Measurements from ENCODE around the gene HACE1.

HACE1 gene

GRCh38 chr6:104699593-104700329 is 160.0 kb downstream of the HACE1 start:
- TF ChIP-seq ZNF274 (IDR thresholded peaks at IDR 0.05; ENCODE audit: low read depth, low read length) = no peak
- H3K4me3 ChIP-seq (ENCODE audit: low read length) = no peak overlapping the region

DNA sequence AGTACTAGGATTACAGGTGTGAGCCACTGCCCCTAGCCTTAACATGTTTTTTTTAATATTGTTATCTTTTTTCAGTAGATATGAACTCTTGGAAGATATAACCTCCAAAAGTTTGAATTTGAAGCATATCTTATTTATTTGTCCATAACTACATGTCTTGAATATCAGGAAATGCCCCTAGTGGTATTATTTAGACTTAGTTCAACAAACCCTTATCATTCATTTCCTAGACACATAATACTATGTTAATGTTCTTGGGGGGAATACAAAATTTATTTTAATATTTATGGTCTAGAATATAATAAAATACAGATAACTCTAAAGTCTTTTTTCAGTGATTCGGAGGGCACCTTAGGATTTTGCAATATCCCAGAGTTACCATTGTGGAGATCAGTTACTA is 160.7 kb downstream of the HACE1 start:
- H3K4me3 ChIP-seq (ENCODE audit: low read length) = no peak overlapping the region
- TF ChIP-seq ZNF274 (IDR thresholded peaks at IDR 0.05; ENCODE audit: low read depth, low read length) = no peak

DNA sequence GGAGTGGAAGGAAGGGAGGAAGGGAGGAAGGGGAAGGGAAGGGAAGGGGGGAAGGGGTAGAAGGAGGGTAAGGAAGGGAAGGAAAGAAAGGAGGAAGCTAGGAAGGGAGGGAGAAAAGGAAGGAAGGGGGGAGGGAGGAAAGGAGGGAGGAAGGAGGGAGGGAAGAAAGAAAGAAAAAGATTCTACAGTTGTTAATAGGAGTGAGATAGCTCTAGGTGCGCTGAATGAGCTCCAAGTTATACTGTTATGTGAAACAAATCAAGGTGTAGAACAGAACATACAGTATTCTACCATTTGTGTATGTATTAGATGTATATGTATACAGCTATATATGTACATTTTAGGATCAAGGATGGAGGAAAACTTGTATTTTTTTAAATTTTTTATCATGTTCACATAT is 167.7 kb downstream of the HACE1 start:
- no peak for TF ChIP-seq ZNF274 (IDR thresholded peaks at IDR 0.05; ENCODE audit: low read depth, low read length)
- no peak overlapping the region for H3K4me3 ChIP-seq (ENCODE audit: low read length)

GRCh38 chr6:104689551-104690205 is 170.0 kb downstream of the HACE1 start:
- H3K4me3 ChIP-seq (ENCODE audit: low read length) = no peak overlapping the region
- no peak for TF ChIP-seq ZNF274 (IDR thresholded peaks at IDR 0.05; ENCODE audit: low read depth, low read length)

- H3K4me3 ChIP-seq (ENCODE audit: low read length) = no peak overlapping the region
- TF ChIP-seq ZNF274 (IDR thresholded peaks at IDR 0.05; ENCODE audit: low read depth, low read length) = no peak
Observed at GRCh38 chr6:104688283-104688969, 171.3 kb downstream of the HACE1 start.

GRCh38 chr6:104686550-104687175 is 173.1 kb downstream of the HACE1 start:
- H3K4me3 ChIP-seq (ENCODE audit: low read length) = no peak overlapping the region
- TF ChIP-seq ZNF274 (IDR thresholded peaks at IDR 0.05; ENCODE audit: low read depth, low read length) = no peak

GRCh38 chr6:104685871-104686549 is 173.7 kb downstream of the HACE1 start:
- TF ChIP-seq ZNF274 (IDR thresholded peaks at IDR 0.05; ENCODE audit: low read depth, low read length) = no peak

GRCh38 chr6:104684911-104685415 is 174.8 kb downstream of the HACE1 start:
- no peak for TF ChIP-seq ZNF274 (IDR thresholded peaks at IDR 0.05; ENCODE audit: low read depth, low read length)
- no peak overlapping the region for H3K4me3 ChIP-seq (ENCODE audit: low read length)

More at GRCh38 chr6:104685871-104686549, 173.7 kb downstream of the HACE1 start:
- no peak overlapping the region for H3K4me3 ChIP-seq (ENCODE audit: low read length)

- no peak for TF ChIP-seq ZNF274 (IDR thresholded peaks at IDR 0.05; ENCODE audit: low read depth, low read length)
- no peak overlapping the region for H3K4me3 ChIP-seq (ENCODE audit: low read length)
Observed at GRCh38 chr6:104683809-104684208, 175.9 kb downstream of the HACE1 start.

DNA sequence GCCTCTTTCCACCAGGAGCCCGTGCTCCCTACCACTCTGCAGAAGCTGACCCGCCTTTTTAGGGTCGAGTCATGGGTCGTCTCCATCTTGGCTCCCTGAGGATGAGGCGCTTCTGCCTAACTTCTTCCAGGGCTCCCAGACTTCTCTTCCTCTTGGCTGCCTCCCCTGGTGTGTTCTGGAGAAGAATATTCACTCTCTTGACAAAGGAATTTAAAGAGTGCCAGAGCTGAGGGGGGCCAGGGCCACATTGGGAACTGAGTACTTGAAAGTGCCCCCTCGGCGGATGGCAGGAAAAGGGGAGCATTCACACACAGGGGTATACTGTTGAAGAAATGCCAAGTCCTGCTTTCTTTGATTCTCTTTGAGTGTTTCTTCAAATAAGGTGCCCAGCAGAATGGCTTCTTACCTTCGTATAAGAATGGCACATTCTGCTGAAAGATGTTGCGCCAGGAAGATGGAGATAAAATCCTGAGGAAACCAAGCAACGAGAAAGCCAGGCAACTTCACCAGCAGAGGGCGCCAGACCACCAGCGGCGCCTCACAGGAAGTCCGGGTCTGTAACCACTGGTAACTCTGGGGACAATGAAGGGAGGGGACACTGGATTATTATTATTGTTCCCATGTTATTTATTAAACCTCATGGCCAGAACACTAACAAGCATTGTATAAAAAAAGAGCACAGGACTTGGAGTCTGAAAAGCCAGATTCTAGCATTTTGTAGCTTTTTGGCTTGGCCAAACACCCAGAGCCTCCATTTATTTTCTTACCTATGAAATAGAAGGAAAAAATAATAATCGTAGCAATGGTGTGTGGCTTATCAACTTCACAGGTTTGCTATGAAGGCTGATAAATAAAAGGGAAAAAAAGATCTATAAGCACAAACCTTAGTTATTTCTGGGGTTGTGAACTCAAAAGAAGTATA is 176.7 kb downstream of the HACE1 start:
- TF ChIP-seq ZNF274 (IDR thresholded peaks at IDR 0.05; ENCODE audit: low read depth, low read length) = no peak
- no peak overlapping the region for H3K4me3 ChIP-seq (ENCODE audit: low read length)

- no peak for TF ChIP-seq ZNF274 (IDR thresholded peaks at IDR 0.05; ENCODE audit: low read depth, low read length)
- no peak overlapping the region for H3K4me3 ChIP-seq (ENCODE audit: low read length)
Observed at GRCh38 chr6:104680539-104680938, 179.2 kb downstream of the HACE1 start.

DNA sequence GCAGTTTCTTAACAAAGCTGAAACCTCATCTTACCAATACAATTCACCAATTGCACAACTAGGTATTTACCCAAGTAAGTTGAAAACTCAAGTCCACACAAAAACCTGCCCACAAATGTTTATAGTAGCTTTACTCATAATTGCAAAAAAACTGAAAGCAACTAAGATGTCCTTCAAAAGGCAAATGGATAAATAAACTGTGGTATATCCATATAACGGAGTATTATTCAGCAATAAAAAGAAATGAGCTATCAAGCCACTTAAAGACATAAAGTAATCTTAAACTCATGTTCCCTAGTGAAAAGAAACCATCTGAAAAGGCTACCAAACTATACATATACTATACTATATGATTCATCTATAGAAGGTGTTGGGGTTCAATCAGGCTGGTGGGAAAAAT is 179.7 kb downstream of the HACE1 start:
- no peak for TF ChIP-seq ZNF274 (IDR thresholded peaks at IDR 0.05; ENCODE audit: low read depth, low read length)
- no peak overlapping the region for H3K4me3 ChIP-seq (ENCODE audit: low read length)
